ENCODE results near the gene LRP1.

The LRP1 gene

DNA sequence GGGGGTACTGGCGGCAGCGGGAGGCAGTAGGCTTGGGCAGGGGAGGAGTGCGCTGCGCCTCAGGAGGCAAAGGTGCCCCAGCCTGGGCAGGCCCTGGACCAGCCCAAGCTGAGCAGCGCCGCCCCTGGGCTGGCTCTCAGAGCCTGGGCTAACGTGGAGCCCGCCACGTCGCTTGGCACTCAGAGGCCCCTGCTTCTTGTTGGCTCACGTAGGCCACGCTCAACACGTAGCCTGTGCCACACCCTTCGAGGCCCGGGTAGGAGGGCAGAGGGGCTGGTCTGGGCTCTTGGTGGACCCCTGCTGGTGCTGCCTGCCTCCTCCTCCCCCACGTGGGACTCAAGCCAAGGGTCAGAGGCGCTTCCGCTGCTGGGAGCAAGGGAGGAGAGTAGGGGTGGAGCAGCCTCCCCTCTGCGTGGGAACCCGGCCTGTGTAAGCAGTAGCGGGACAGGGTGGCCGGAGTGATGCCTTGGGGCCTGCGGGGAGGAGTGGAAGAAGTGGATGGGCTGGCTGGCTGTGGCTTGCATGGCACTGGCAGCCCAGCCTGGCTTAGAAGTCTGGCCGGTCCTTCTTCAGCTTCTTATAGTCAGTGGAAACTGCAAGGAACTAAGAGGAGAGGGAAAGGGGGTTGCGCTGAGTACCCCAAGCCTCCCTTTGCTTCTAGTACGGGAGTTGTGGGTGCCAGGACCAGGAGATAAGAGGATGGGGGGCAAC lies 106.9 kb downstream of the LRP1 start:
- TF ChIP-seq, protein P1, sequence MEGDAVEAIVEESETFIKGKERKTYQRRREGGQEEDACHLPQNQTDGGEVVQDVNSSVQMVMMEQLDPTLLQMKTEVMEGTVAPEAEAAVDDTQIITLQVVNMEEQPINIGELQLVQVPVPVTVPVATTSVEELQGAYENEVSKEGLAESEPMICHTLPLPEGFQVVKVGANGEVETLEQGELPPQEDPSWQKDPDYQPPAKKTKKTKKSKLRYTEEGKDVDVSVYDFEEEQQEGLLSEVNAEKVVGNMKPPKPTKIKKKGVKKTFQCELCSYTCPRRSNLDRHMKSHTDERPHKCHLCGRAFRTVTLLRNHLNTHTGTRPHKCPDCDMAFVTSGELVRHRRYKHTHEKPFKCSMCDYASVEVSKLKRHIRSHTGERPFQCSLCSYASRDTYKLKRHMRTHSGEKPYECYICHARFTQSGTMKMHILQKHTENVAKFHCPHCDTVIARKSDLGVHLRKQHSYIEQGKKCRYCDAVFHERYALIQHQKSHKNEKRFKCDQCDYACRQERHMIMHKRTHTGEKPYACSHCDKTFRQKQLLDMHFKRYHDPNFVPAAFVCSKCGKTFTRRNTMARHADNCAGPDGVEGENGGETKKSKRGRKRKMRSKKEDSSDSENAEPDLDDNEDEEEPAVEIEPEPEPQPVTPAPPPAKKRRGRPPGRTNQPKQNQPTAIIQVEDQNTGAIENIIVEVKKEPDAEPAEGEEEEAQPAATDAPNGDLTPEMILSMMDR (IDR thresholded peaks at IDR 0.05; ENCODE audit: control insufficient read depth, extremely low read depth, insufficient read depth), result peak; percentile 15; the same call in 1 of the 2 replicates
- peak overlapping the region; percentile 48 for H3K4me3 ChIP-seq (ENCODE audit: low read depth, low read length)
- DNase-seq (ENCODE audit: low read depth), result peak; percentile 93

GRCh38 chr12:57235728-57236131 lies 107.4 kb downstream of the LRP1 start:
- TF ChIP-seq, protein P1 (IDR thresholded peaks at IDR 0.05; ENCODE audit: control insufficient read depth, extremely low read depth, insufficient read depth), result no peak

DNA sequence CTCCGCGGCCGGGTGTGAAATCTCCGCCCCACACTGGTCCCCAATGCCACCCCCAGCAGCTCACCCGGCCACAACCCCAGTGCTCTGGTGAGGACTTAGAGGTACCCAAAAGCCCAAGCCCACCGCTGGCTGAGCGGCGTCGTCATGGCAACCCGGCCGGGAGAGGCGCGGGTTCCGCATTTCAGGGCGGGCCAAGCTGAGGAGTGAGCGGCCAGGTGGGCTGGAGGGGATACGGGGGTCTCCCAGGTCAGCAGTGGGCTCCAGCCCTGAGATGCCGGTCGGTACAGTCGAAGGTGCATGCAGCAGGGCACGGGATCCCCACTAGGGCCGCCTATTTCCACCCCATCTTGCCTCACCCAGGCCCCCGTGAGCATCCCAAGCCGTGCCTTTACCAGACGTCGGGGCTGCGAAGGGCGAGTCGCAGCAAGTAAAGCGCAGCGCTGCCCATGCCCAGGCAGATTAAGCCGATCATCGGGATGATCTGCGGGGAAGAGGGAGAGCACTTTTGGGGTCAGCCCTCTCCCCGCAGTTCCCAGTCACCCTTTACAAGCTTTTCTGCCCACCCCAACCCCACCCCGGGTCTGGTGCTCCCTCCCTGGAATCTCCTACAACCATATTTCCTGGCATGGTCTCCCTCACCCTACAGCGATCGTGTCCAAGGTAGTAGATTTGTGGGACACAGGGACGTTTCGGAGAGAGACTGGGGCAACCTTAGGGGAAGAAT lies 108.1 kb downstream of the LRP1 start:
- DNase-seq (ENCODE audit: low read depth), result no peak
- H3K4me3 ChIP-seq (ENCODE audit: low read depth, low read length), result peak overlapping the region; percentile 48
- TF ChIP-seq, protein P1 (IDR thresholded peaks at IDR 0.05; ENCODE audit: control insufficient read depth, extremely low read depth, insufficient read depth), result no peak

More at GRCh38 chr12:57235728-57236131, 107.4 kb downstream of the LRP1 start:
- H3K4me3 ChIP-seq (ENCODE audit: low read depth, low read length), result peak overlapping the region; percentile 48
- no peak for DNase-seq (ENCODE audit: low read depth)

DNA sequence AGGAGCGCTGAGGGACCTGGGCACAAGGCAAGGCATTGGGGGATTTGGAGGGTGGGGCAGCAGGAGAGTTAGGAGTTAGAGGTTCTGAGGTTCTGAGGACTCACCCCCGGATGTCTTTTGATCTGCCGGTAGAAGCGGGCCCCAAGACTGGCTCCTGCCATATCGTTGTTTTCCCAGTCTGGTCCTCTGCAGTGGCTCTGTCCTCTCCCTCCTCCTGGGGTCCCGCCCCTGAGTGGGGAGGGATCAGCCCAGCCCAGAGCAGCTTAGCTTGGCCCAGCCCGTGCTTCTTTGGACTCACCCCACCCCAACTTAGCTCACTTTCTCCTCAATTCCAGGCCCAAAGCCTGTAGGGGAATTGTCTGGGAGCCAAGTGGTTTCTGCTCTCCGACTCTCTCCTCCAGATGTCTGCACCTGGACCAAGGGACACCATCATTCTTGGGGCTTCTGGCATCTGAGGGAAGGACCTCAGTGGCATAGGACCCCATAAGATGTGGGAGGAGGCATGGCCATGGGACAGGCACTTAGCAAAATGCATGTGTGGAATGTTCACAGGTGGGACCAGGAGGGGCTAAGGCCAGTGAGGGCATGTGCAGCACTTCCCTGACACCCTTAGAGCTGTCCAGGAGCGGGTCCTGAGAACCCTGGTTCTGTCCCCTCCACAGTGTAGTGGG lies 108.8 kb downstream of the LRP1 start:
- DNase-seq (ENCODE audit: low read depth), result no peak
- peak overlapping the region; percentile 48 for H3K4me3 ChIP-seq (ENCODE audit: low read depth, low read length)
- TF ChIP-seq, protein P1 (IDR thresholded peaks at IDR 0.05; ENCODE audit: control insufficient read depth, extremely low read depth, insufficient read depth), result no peak

- no peak for DNase-seq (ENCODE audit: low read depth)
Measured at GRCh38 chr12:57237596-57237931, 109.3 kb downstream of the LRP1 start.

GRCh38 chr12:57237932-57238853 lies 109.9 kb downstream of the LRP1 start:
- H3K4me3 ChIP-seq (ENCODE audit: low read depth, low read length), result no peak overlapping the region
- DNase-seq (ENCODE audit: low read depth), result no peak

More at GRCh38 chr12:57237596-57237931, 109.3 kb downstream of the LRP1 start:
- H3K4me3 ChIP-seq (ENCODE audit: low read depth, low read length), result no peak overlapping the region
- TF ChIP-seq, protein P1 (IDR thresholded peaks at IDR 0.05; ENCODE audit: control insufficient read depth, extremely low read depth, insufficient read depth), result no peak

More at GRCh38 chr12:57237932-57238853, 109.9 kb downstream of the LRP1 start:
- TF ChIP-seq, protein P1 (IDR thresholded peaks at IDR 0.05; ENCODE audit: control insufficient read depth, extremely low read depth, insufficient read depth), result no peak

Measured in LNCaP clone FGC (cell line).